Mesendoderm (in vitro differentiated cells): ENCODE results near the gene MGP.

Experiments used
- DNase-seq: peaks from one replicate; pipeline ENCODE4 v3.0.0; 2013
- H2AK5ac ChIP-seq: 2 replicates; pipeline ENCODE4 v1.6.1; 2013; ENCODE audit warnings: low read length, inconsistent platforms
- H2BK120ac ChIP-seq: 2 replicates; pipeline ENCODE4 v1.6.1; 2013; ENCODE audit warnings: low read depth, mild to moderate bottlenecking, low read length, moderate library complexity, mixed read lengths
- H2BK15ac ChIP-seq: replicated peaks from 2 replicates; pipeline ENCODE4 v1.6.1; 2013; ENCODE audit warnings: low read depth, mild to moderate bottlenecking, moderate library complexity
- H2BK5ac ChIP-seq: 2 replicates; pipeline ENCODE4 v1.6.1; 2013; ENCODE audit warnings: low read length, inconsistent platforms
- H3K18ac ChIP-seq: 2 replicates; pipeline ENCODE4 v1.6.1; 2013; ENCODE audit warnings: mild to moderate bottlenecking, low read length, mixed read lengths
- H3K23ac ChIP-seq: one replicate; pipeline ENCODE4 v1.6.1; 2013; ENCODE audit warnings: low read length
- H3K27ac ChIP-seq: 2 replicates; pipeline ENCODE4 v1.5.1; 2013; ENCODE audit warnings: low read depth, mild to moderate bottlenecking, inconsistent platforms, low read length, moderate library complexity
- H3K27me3 ChIP-seq: 2 replicates; pipeline ENCODE4 v1.6.1; 2013; ENCODE audit warnings: low read length, control low read depth, mild to moderate bottlenecking, inconsistent platforms; ENCODE audit not compliant: insufficient read depth, poor library complexity
- H3K36me3 ChIP-seq: 2 replicates; pipeline ENCODE4 v1.6.1; 2013; ENCODE audit warnings: low read length, inconsistent platforms; ENCODE audit not compliant: control insufficient read depth, insufficient read depth
- H3K4ac ChIP-seq: one replicate; pipeline ENCODE4 v1.6.1; 2013; ENCODE audit warnings: low read depth, mild to moderate bottlenecking, low read length, moderate library complexity
- H3K4me1 ChIP-seq: 2 replicates; pipeline ENCODE4 v1.6.1; 2013; ENCODE audit warnings: low read depth, low read length, inconsistent platforms; ENCODE audit not compliant: control insufficient read depth
- H3K4me2 ChIP-seq: 2 replicates; pipeline ENCODE4 v1.6.1; 2013; ENCODE audit warnings: low read length
- H3K4me3 ChIP-seq: 2 replicates; pipeline ENCODE4 v1.5.1; 2013; ENCODE audit warnings: mild to moderate bottlenecking, low read length
- H3K56ac ChIP-seq: one replicate; pipeline ENCODE4 v1.6.1; 2013; ENCODE audit warnings: low read length
- H3K79me1 ChIP-seq: 2 replicates; pipeline ENCODE4 v1.6.1; 2013; ENCODE audit warnings: low read length, inconsistent platforms
- H3K79me2 ChIP-seq: 2 replicates; pipeline ENCODE4 v1.6.1; 2013; ENCODE audit warnings: mild to moderate bottlenecking, low read length; ENCODE audit not compliant: control insufficient read depth, insufficient read depth
- H3K9ac ChIP-seq: 2 replicates; pipeline ENCODE4 v1.6.1; 2013; ENCODE audit warnings: low read length, inconsistent platforms
- H4K5ac ChIP-seq: one replicate; pipeline ENCODE4 v1.6.1; 2013; ENCODE audit warnings: low read length
- H4K8ac ChIP-seq: one replicate; pipeline ENCODE4 v1.6.1; 2013; ENCODE audit warnings: low read depth, mild to moderate bottlenecking, control low read depth, low read length, moderate library complexity
- WGBS: extraction: QIAGEN DNeasy Blood & Tissue Kit; methylation state at CpG from one replicate; pipeline ENCODE4 v1.1.7; 2013; ENCODE audit warnings: low lambda C conversion rate, missing lambda C conversion rate; ENCODE audit not compliant: insufficient coverage; ENCODE audit errors: extremely low coverage; 5-methylcytosine and 5-hydroxymethylcytosine counted together

MGP gene

DNA sequence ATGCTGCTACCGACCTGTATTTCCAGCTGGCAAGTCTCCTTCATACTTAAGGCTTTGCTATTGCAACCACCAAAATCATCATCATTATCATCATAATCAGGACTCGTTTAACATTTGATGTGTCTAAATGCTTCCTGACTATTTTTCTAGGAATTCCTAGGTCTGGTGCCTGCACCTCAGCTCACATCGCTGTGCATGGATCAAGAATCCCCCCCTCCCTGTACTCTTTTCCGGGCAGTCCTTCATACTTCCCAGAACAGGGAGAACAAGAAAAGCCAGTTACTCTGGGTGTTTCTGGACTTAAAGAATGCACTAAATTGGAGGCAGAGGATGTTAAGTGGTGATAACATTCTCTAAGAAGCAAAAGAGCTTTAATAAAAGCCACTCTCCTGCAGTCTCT is 43.3 kb upstream of the MGP start:
- no peaks in the 10 kb centered on the region for H3K79me1 ChIP-seq
- H2AK5ac ChIP-seq = no peak overlapping the region
- no peak overlapping the region for H3K4me2 ChIP-seq
- H3K56ac ChIP-seq = no peak overlapping the region
- no peaks in the 10 kb centered on the region for H3K36me3 ChIP-seq
- H3K79me2 ChIP-seq = no peaks in the 10 kb centered on the region
- H2BK120ac ChIP-seq = no peak overlapping the region
- no peak overlapping the region for H2BK5ac ChIP-seq
- no peak overlapping the region for H4K5ac ChIP-seq
- H4K8ac ChIP-seq = no peak overlapping the region
- H3K23ac ChIP-seq = no peak overlapping the region
- H3K9ac ChIP-seq = no peak overlapping the region
- H3K27ac ChIP-seq = no peak overlapping the region
- no peak overlapping the region for H3K18ac ChIP-seq
- no peak overlapping the region for H3K4me3 ChIP-seq
- H3K4ac ChIP-seq = no peak overlapping the region
- WGBS = no CpG with 5 or more reads among the region's 4 CpGs
- no peaks in the 10 kb centered on the region for H3K4me1 ChIP-seq
- DNase-seq = peak; percentile 91
- H2BK15ac ChIP-seq = no peak overlapping the region
- H3K27me3 ChIP-seq = no peaks in the 10 kb centered on the region

DNA sequence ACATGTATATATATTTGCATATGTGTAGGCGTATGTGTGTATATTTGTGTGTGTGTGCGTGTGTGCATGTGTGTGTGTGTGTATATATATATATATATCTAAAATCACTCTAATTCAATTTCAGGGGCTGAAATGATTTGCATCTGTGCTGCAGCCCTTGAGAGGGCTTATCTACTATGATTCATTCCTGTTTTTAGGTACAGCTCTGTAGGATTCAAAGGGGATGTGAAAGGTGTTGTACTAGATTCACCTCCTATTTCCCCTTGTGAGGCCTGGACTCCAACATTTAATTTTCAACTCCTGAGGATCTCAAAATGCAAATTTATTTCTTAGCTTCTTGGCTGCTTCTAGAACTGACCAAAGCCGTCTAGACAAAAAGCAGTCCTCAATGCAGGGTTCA is 41.6 kb upstream of the MGP start:
- no peak overlapping the region for H2AK5ac ChIP-seq
- no peaks in the 10 kb centered on the region for H3K4me1 ChIP-seq
- H2BK15ac ChIP-seq = no peak overlapping the region
- no peaks in the 10 kb centered on the region for H3K79me1 ChIP-seq
- H3K4me3 ChIP-seq = no peak overlapping the region
- no peak overlapping the region for H3K56ac ChIP-seq
- H3K4me2 ChIP-seq = no peak overlapping the region
- no peak overlapping the region for H4K8ac ChIP-seq
- no peak overlapping the region for H4K5ac ChIP-seq
- no peak for DNase-seq
- no peak overlapping the region for H3K23ac ChIP-seq
- H3K27me3 ChIP-seq = no peaks in the 10 kb centered on the region
- no peak overlapping the region for H2BK120ac ChIP-seq
- no peaks in the 10 kb centered on the region for H3K36me3 ChIP-seq
- H2BK5ac ChIP-seq = no peak overlapping the region
- WGBS = no CpG with 5 or more reads among the region's 3 CpGs
- H3K79me2 ChIP-seq = no peaks in the 10 kb centered on the region
- H3K27ac ChIP-seq = no peak overlapping the region
- H3K18ac ChIP-seq = no peak overlapping the region
- no peak overlapping the region for H3K4ac ChIP-seq
- no peak overlapping the region for H3K9ac ChIP-seq

DNA sequence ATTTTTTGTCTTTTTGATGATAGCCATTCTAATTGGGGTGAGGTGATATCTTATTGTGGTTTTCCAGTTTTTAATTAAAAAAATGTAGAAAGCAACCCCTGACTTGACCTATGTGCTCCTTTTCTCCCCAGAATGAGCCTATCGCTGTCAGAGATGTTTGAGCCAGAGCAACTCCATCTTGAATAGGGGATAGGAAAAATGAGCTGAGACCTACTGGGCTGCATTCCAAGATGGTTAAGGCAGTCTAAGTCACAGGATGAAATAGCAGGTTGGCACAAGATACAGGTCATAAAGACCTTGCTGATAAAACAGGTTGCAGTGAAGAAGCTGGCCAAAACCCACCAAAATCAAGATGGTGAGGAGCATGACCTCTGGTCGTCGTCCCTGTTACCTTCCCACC is 38.9 kb upstream of the MGP start:
- Histone ChIP-seq H3K4me1 (no peaks in the 10 kb centered on the region), H3K23ac (no peak overlapping the region), H3K9ac (no peak overlapping the region), H2BK120ac (no peak overlapping the region), H3K18ac (no peak overlapping the region), H2BK15ac (no peak overlapping the region), H4K5ac (no peak overlapping the region), H3K27ac (no peak overlapping the region), H3K79me1 (no peaks in the 10 kb centered on the region), H3K56ac (no peak overlapping the region), H4K8ac (no peak overlapping the region), H2BK5ac (no peak overlapping the region), H2AK5ac (no peak overlapping the region), H3K4me2 (no peak overlapping the region), H3K79me2 (no peaks in the 10 kb centered on the region), H3K4me3 (no peak overlapping the region), H3K36me3 (no peaks in the 10 kb centered on the region), H3K4ac (no peak overlapping the region), H3K27me3 (no peaks in the 10 kb centered on the region)
- no CpG with 5 or more reads among the region's 3 CpGs for WGBS
- DNase-seq = no peak

GRCh38 chr12:14923944-14924343 is 38.3 kb upstream of the MGP start:
- Histone ChIP-seq H3K36me3 (no peaks in the 10 kb centered on the region), H4K5ac (no peak overlapping the region), H4K8ac (no peak overlapping the region), H3K79me1 (no peaks in the 10 kb centered on the region), H3K18ac (no peak overlapping the region), H3K4ac (no peak overlapping the region), H3K56ac (no peak overlapping the region), H3K4me1 (no peaks in the 10 kb centered on the region), H3K27ac (no peak overlapping the region), H3K27me3 (no peaks in the 10 kb centered on the region), H3K9ac (no peak overlapping the region), H3K79me2 (no peaks in the 10 kb centered on the region), H2BK120ac (no peak overlapping the region), H3K4me3 (no peak overlapping the region), H3K23ac (no peak overlapping the region), H2AK5ac (no peak overlapping the region), H3K4me2 (no peak overlapping the region), H2BK5ac (no peak overlapping the region), H2BK15ac (no peak overlapping the region)
- no peak for DNase-seq
- WGBS = no CpG with 5 or more reads among the region's 2 CpGs

GRCh38 chr12:14921218-14921617 is 35.6 kb upstream of the MGP start:
- DNase-seq = no peak
- no peaks in the 10 kb centered on the region for H3K36me3 ChIP-seq

DNA sequence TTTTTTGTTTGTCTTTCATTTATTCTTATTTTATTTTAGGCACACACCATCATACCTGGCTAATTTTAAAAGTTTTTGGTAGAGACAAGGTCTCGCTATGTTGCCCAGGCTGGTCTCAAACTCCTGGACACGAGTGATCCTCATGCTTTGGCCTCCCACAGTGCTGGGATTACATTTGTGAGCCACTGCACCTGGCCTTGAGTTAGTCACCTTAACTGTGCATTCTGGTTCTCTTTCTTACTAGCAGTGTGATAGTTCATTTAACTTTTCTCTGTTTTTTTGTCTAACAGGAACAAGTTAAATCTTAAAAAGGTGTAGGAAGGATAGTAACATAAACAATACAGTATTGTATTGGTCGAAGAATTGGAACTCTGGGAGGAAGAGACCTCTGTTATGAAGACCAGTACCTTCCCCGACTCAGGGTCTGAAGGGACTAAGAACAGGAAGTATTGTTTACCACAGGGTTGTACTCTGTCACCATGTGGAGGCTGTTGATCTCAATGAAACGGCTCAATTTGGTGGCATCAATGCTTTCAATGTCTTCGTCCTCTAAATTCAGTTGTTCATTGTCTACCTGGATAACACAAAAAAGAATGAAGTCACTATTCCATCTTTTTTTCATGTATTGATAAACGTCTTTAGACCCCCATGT is 34.9 kb upstream of the MGP start:
- Histone ChIP-seq H3K4me3 (no peak overlapping the region), H3K27me3 (no peaks in the 10 kb centered on the region), H3K36me3 (no peaks in the 10 kb centered on the region), H3K79me1 (no peaks in the 10 kb centered on the region), H3K23ac (no peak overlapping the region), H3K18ac (no peak overlapping the region), H4K8ac (no peak overlapping the region), H2BK5ac (no peak overlapping the region), H3K4me2 (no peak overlapping the region), H2BK15ac (no peak overlapping the region), H2AK5ac (no peak overlapping the region), H3K79me2 (no peaks in the 10 kb centered on the region), H3K27ac (no peak overlapping the region), H3K4me1 (no peaks in the 10 kb centered on the region), H2BK120ac (no peak overlapping the region), H3K9ac (no peak overlapping the region), H3K56ac (no peak overlapping the region), H4K5ac (no peak overlapping the region), H3K4ac (no peak overlapping the region)
- DNase-seq = no peak
- WGBS = no CpG with 5 or more reads among the region's 7 CpGs

More at GRCh38 chr12:14921218-14921617, 35.6 kb upstream of the MGP start:
- Histone ChIP-seq H3K9ac (no peak overlapping the region), H3K4me1 (no peaks in the 10 kb centered on the region), H3K18ac (no peak overlapping the region), H3K79me1 (no peaks in the 10 kb centered on the region), H2BK5ac (no peak overlapping the region), H2AK5ac (no peak overlapping the region), H3K27ac (no peak overlapping the region), H3K27me3 (no peaks in the 10 kb centered on the region), H3K4ac (no peak overlapping the region), H3K23ac (no peak overlapping the region), H3K56ac (no peak overlapping the region), H2BK15ac (no peak overlapping the region), H3K79me2 (no peaks in the 10 kb centered on the region), H3K4me2 (no peak overlapping the region), H3K4me3 (no peak overlapping the region), H2BK120ac (no peak overlapping the region), H4K5ac (no peak overlapping the region), H4K8ac (no peak overlapping the region)
- no CpG with 5 or more reads among the region's 2 CpGs for WGBS
